Fibroblast of lung (primary cell): ENCODE results near the gene GPX5.

Experiments
- CTCF ChIP-seq, 2 donors: IDR thresholded peaks in 1 of 2; conservative IDR thresholded peaks in 1 of 2; 1 replicate in 1 of 2; 2 replicates in 1 of 2; pipeline ENCODE4 v1.5.1; 2011 to 2012; ENCODE audit warnings: low read length in 2 of 2, control low read depth in 1 of 2, inconsistent platforms in 1 of 2, low read depth in 1 of 2, mild to moderate bottlenecking in 1 of 2
- EZH2 ChIP-seq: IDR thresholded peaks from 2 replicates; pipeline ENCODE4 v1.5.1; 2012; ENCODE audit warnings: low read length, control low read depth, mild to moderate bottlenecking; ENCODE audit errors: missing control alignments

DNA sequence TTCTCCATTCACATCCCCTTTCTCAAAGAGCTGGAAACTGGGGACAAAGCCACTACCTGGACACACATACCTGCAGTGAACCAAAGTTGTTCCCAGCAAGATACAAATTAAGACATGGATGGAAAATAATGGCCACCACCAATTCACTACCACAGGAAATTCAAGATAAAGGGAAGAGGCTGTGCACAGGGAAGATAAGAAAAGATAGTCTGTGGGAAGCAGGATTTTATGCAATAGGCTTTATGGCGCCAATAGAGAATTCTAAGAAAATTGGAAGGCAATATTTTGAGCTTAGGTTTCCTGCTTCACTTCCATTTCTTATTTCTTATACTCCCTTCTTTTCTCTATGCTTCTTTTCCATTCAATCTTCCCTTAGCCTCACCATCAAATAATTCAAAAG, 19.9 kb upstream of the GPX5 start:
- TF ChIP-seq CTCF (conservative IDR thresholded peaks at IDR 0.05 in 1 of 2, IDR thresholded peaks at IDR 0.05 in 1 of 2; ENCODE audit: low read depth in 1 of 2, low read length in 2 of 2) (no peak), EZH2 (no peak)
